CD14-positive monocyte (primary cell): ENCODE measurements around the gene FKBP10. TPM values are rescaled to one million over a fixed set of nuclear protein-coding genes. Genes with fewer than 3 reads are reported as not detected.

ENCODE experiments used
- DNase-seq, 3 donors: peaks; one replicate each; pipeline ENCODE4 v3.0.0-alpha.2; 2011 to 2022
- H2AFZ ChIP-seq: 2 replicates; pipeline ENCODE4 v1.6.0; 2012; ENCODE audit warnings: mild to moderate bottlenecking, low read depth, low read length, inconsistent platforms; ENCODE audit not compliant: insufficient read depth, poor library complexity, severe bottlenecking
- H3K27ac ChIP-seq, 2 donors: 1 replicate in 1 of 2; 2 replicates in 1 of 2; pipeline ENCODE4 v1.5.1; 2012 to 2013; ENCODE audit warnings: low read length in 2 of 2, control low read depth in 1 of 2, inconsistent platforms in 1 of 2, low read depth in 1 of 2, mild to moderate bottlenecking in 1 of 2
- H3K27me3 ChIP-seq, 2 donors: one replicate each; pipeline versions ENCODE4 v1.6.0 to v1.6.1; 2011 to 2013; ENCODE audit warnings: low read length in 2 of 2; ENCODE audit not compliant: control insufficient read depth in 2 of 2, insufficient read depth in 2 of 2
- H3K36me3 ChIP-seq, 2 donors: replicated peaks in 1 of 2; 1 replicate in 1 of 2; 2 replicates in 1 of 2; pipeline versions ENCODE4 v1.5.1 to v1.6.1; 2012 to 2013; ENCODE audit warnings: low read length in 2 of 2, control low read depth in 1 of 2, inconsistent platforms in 1 of 2, mild to moderate bottlenecking in 1 of 2; ENCODE audit not compliant: insufficient read depth in 2 of 2, control insufficient read depth in 1 of 2
- H3K4me1 ChIP-seq, 2 donors: 1 replicate in 1 of 2; 2 replicates in 1 of 2; pipeline versions ENCODE4 v1.5.1 to v1.6.1; 2012 to 2013; ENCODE audit warnings: low read length in 2 of 2, control low read depth in 1 of 2, inconsistent platforms in 1 of 2, mild to moderate bottlenecking in 1 of 2, moderate library complexity in 1 of 2; ENCODE audit not compliant: insufficient read depth in 2 of 2, control insufficient read depth in 1 of 2
- H3K4me2 ChIP-seq: replicated peaks from 2 replicates; pipeline ENCODE3; 2012; ENCODE audit warnings: low read length, moderate library complexity, mild to moderate bottlenecking; ENCODE audit not compliant: poor library complexity, severe bottlenecking; ENCODE audit errors: extremely low read depth
- H3K4me3 ChIP-seq, 3 experiments: fragments of 200-600 bp in 1 of 3; sonication (generic) in 1 of 3; replicated peaks in 1 of 3; 1 replicate in 2 of 3; 2 replicates in 1 of 3; pipeline ENCODE4 v1.5.1; 2011 to 2013; ENCODE audit warnings: low read length in 3 of 3, mild to moderate bottlenecking in 3 of 3, control low read depth in 2 of 3, low read depth in 2 of 3, inconsistent platforms in 1 of 3, moderate library complexity in 1 of 3
- H3K79me2 ChIP-seq: 2 replicates; pipeline ENCODE4 v1.6.0; 2012; ENCODE audit warnings: mild to moderate bottlenecking, control low read depth, inconsistent platforms, low read length, moderate library complexity; ENCODE audit not compliant: insufficient read depth
- H3K9ac ChIP-seq: 2 replicates; pipeline ENCODE4 v1.6.0; 2017; ENCODE audit warnings: low read length, mild to moderate bottlenecking; ENCODE audit not compliant: insufficient read depth, poor library complexity, severe bottlenecking
- H3K9me3 ChIP-seq, 2 donors: replicated peaks in 1 of 2; 1 replicate in 1 of 2; 2 replicates in 1 of 2; pipeline versions ENCODE4 v1.5.1 to v1.6.1; 2012 to 2013; ENCODE audit warnings: low read length in 2 of 2, control low read depth in 1 of 2; ENCODE audit not compliant: control insufficient read depth in 1 of 2, insufficient read depth in 1 of 2
- H4K20me1 ChIP-seq: 2 replicates; pipeline ENCODE4 v1.6.0; 2012; ENCODE audit warnings: mild to moderate bottlenecking, low read length, control low read depth, moderate library complexity; ENCODE audit not compliant: insufficient read depth
- H3K27ac Mint-ChIP-seq, 7 donors: one replicate each; pipeline ENCODE4 v1.8.0; 2020; ENCODE audit warnings: mild to moderate bottlenecking in 7 of 7, mixed read lengths in 7 of 7, moderate library complexity in 6 of 7, inconsistent platforms in 2 of 7
- H3K27me3 Mint-ChIP-seq, 3 donors: one replicate each; pipeline ENCODE4 v1.8.0; 2021 to 2022; ENCODE audit warnings: low read depth in 3 of 3, mild to moderate bottlenecking in 3 of 3, mixed read lengths in 3 of 3, moderate library complexity in 3 of 3, inconsistent platforms in 1 of 3
- H3K36me3 Mint-ChIP-seq, 2 donors: one replicate each; pipeline ENCODE4 v1.8.0; 2020; ENCODE audit warnings: mixed read lengths in 2 of 2, inconsistent platforms in 1 of 2, mild to moderate bottlenecking in 1 of 2
- H3K4me1 Mint-ChIP-seq: one replicate; pipeline ENCODE4 v1.8.0; 2020; ENCODE audit warnings: mild to moderate bottlenecking, mixed read lengths
- H3K4me3 Mint-ChIP-seq, 2 donors: one replicate each; pipeline ENCODE4 v1.8.0; 2020; ENCODE audit warnings: mild to moderate bottlenecking in 2 of 2, mixed read lengths in 2 of 2, moderate library complexity in 1 of 2
- H3K9me3 Mint-ChIP-seq, 7 donors: one replicate each; pipeline ENCODE4 v1.8.0; 2020 to 2022; ENCODE audit warnings: mixed read lengths in 7 of 7, mild to moderate bottlenecking in 6 of 7, moderate library complexity in 6 of 7, inconsistent platforms in 2 of 7
- WGBS: methylation state at CpG from one replicate; pipeline ENCODE4 v1.1.5; 2013; ENCODE audit warnings: missing lambda C conversion rate; ENCODE audit not compliant: insufficient coverage; 5-methylcytosine and 5-hydroxymethylcytosine counted together
- intact Hi-C, 2 donors: fragments of 100-400 bp; cut with micrococcal nuclease; formaldehyde crosslinking; loops; one replicate each; pipeline versions ENCODE4 v1.15.0 to v1.15.1; 2023
- polyA plus RNA-seq, 3 donors: library from polyadenylated mRNA; depleted of rRNA in 1 of 3; unstranded in 2 of 3; stranded (reverse) in 1 of 3; fragments of 300-500 nt in 2 of 3; fragments of >200 nt in 1 of 3; fragmentation: Illumina TruSeq in 2 of 3; gene quantifications; 1 replicate in 2 of 3; 2 replicates in 1 of 3; pipeline ENCODE4 v1.2.3, GENCODE V29; 2012 to 2021
- TF ChIP-seq, protein P1 (sequence below): fragments of 200-600 bp; IDR thresholded peaks from one replicate; pipeline ENCODE4 v1.8.0; 2022; ENCODE audit warnings: antibody characterized with exemption, mild to moderate bottlenecking

FKBP10 gene
- polyA plus RNA-seq, 3 donors: not detected

DNA sequence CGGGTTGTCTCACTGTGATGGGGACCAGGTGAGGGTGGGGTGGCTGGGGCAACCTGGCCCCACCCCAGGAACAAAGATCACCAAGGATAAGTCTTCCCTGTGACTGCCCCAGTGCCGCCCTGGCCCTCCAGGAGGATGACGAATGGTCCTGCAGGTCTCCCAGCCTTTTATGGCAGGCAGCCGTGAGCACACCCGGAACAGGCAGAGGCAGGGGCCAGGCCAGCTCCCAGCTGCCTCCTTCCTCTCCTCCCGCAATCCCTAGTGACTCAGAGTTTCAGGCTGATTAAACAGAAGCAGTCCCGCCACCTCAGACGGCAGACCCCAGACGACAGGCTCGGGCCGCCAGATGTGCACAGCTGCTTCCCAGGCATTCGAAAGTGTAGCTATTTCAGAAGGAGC, 39.6 kb upstream of the FKBP10 start:
- Histone ChIP-seq H3K9me3 (no peaks in the 10 kb centered on the region), H3K4me1 (peaks cover 8% of the 10 kb centered on the region in 2 donors), H4K20me1 (peaks cover 46% of the 10 kb centered on the region), H3K4me3 (no peak overlapping the region), H3K79me2 (no peaks in the 10 kb centered on the region), H2AFZ (no peak overlapping the region), H3K27ac (no peak overlapping the region), H3K4me2 (no peak overlapping the region), H3K27me3 (no peaks in the 10 kb centered on the region), H3K9ac (no peak overlapping the region), H3K36me3 (peaks cover 17 to 58% of the 10 kb centered on the region in 2 donors)
- H3K27me3 Mint-ChIP-seq: peaks cover 0 to 9% (median 6%) of the 10 kb centered on the region in 3 donors
- peaks cover 0 to 2% (median 0%) of the 10 kb centered on the region in 7 donors for H3K9me3 Mint-ChIP-seq
- peaks cover 5% of the 10 kb centered on the region for H3K4me1 Mint-ChIP-seq
- TF ChIP-seq, protein P1, sequence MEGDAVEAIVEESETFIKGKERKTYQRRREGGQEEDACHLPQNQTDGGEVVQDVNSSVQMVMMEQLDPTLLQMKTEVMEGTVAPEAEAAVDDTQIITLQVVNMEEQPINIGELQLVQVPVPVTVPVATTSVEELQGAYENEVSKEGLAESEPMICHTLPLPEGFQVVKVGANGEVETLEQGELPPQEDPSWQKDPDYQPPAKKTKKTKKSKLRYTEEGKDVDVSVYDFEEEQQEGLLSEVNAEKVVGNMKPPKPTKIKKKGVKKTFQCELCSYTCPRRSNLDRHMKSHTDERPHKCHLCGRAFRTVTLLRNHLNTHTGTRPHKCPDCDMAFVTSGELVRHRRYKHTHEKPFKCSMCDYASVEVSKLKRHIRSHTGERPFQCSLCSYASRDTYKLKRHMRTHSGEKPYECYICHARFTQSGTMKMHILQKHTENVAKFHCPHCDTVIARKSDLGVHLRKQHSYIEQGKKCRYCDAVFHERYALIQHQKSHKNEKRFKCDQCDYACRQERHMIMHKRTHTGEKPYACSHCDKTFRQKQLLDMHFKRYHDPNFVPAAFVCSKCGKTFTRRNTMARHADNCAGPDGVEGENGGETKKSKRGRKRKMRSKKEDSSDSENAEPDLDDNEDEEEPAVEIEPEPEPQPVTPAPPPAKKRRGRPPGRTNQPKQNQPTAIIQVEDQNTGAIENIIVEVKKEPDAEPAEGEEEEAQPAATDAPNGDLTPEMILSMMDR: no peak
- no peak overlapping the region for H3K27ac Mint-ChIP-seq
- WGBS: 50% methylated on average over 10 of the region's 12 CpGs
- intact Hi-C loops: no loop called here
- H3K36me3 Mint-ChIP-seq: peaks cover 10 to 14% of the 10 kb centered on the region in 2 donors
- DNase-seq: no peak
- no peak overlapping the region for H3K4me3 Mint-ChIP-seq

DNA sequence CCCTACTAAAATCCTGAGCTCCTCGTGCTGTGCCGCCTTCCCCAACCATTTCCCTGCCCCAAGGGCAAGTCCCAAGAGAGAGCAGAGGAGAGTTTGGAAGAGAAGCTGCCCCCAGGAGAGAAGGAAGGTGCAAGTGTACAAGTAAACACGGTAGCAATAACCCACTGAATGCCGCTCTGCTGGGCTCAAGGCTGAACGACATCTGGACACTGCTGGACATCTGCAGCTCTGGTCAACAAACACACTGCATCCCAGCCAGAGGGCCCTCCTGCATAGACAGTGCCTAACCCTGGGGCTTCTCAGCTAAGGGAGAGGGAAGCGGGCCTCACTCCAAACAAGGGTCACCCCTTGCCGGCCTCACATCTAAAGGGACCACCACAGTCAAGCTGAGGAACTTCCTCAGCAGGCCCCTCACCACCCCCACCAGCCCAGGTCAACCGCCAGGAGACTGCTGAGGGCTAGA, 39.0 kb upstream of the FKBP10 start:
- Histone ChIP-seq H3K79me2 (no peaks in the 10 kb centered on the region), H3K27ac (no peak overlapping the region)
- TF ChIP-seq, protein P1: no peak

More for the DNA sequence above, 39.0 kb upstream of the FKBP10 start:
- Histone ChIP-seq H3K4me2 (no peak overlapping the region), H3K27me3 (no peaks in the 10 kb centered on the region), H3K36me3 (peaks cover 17 to 54% of the 10 kb centered on the region in 2 donors), H3K4me3 (no peak overlapping the region), H3K9me3 (no peaks in the 10 kb centered on the region), H3K4me1 (peaks cover 13 to 14% of the 10 kb centered on the region in 2 donors), H3K9ac (no peak overlapping the region), H4K20me1 (peaks cover 47% of the 10 kb centered on the region), H2AFZ (no peak overlapping the region)
- Mint-ChIP-seq H3K4me3 (no peak overlapping the region), H3K4me1 (peaks cover 10% of the 10 kb centered on the region), H3K9me3 (peaks cover 0 to 2% (median 0%) of the 10 kb centered on the region in 7 donors), H3K27ac (peak overlapping the region in 1 of 7 donors; percentile 41), H3K36me3 (peaks cover 6 to 10% of the 10 kb centered on the region in 2 donors), H3K27me3 (peaks cover 0 to 9% (median 9%) of the 10 kb centered on the region in 3 donors)
- DNase-seq: no peak
- intact Hi-C loops: no loop called here
- 65% methylated on average over 3 of the region's 8 CpGs for WGBS
